HCT116 (cell line): ENCODE results near the gene PDSS2. TPM values are rescaled to one million over a fixed set of nuclear protein-coding genes. Genes with fewer than 3 reads are reported as not detected.
"Not testable (repeated sequence)": the region's sequence is repeated elsewhere in the genome, so short reads cannot be mapped to it uniquely, and the experiment has no call there.

ENCODE experiments used
- ATAC-seq: fragments of 200-7000 bp; cut with Tn5 transposase; 2 replicates; pipeline ENCODE4 v1.9.1; 2020; ENCODE audit warnings: mild to moderate bottlenecking, moderate library complexity
- BruUV-seq: library from RNA; stranded (reverse); fragments of 400-500 nt; replicated peaks from 2 replicates; lab custom pipeline; 2021; lab: Mats Ljungman, UMichigan
- CTCF ChIA-PET: fragments of 300-600 bp; sonication (Branson Sonifier 250); formaldehyde crosslinking; loops from one replicate; lab custom pipeline; 2021; ENCODE audit warnings: antibody characterized with exemption; lab: Charles Lee
- POLR2A ChIA-PET: fragments of 300-600, 350-600 bp; sonication (Branson Sonifier 250); formaldehyde crosslinking; loops from one replicate; lab custom pipeline; 2021; ENCODE audit warnings: antibody characterized with exemption; lab: Charles Lee
- RAD21 ChIA-PET, 2 experiments: fragments of 300-600 bp; sonication (Branson Sonifier 250); formaldehyde crosslinking; loops; one replicate each; lab custom pipeline; 2023; ENCODE audit warnings: low total read pairs in 2 of 2; ENCODE audit not compliant: uncharacterized antibody in 2 of 2, unreplicated experiment in 2 of 2, low non-redundant PET in 1 of 2; lab: Charles Lee
- DNase-seq: peaks from one replicate; pipeline ENCODE4 v3.0.0-alpha.2; 2010; ENCODE audit warnings: low read depth, low spot score
- H2AFZ ChIP-seq: fragments of 200-600 bp; shearing (Covaris generic), sonication (generic); 2 replicates; pipeline ENCODE4 v1.6.1; 2017; ENCODE audit warnings: low read depth, mixed run types, mixed read lengths, antibody characterized with exemption, low read length; ENCODE audit not compliant: poor library complexity, severe bottlenecking
- H3K27ac ChIP-seq: 2 replicates; pipeline ENCODE4 v1.5.1; 2012; ENCODE audit warnings: low read depth, low read length
- H3K27me3 ChIP-seq: fragments of 200-600 bp; sonication (generic); 2 replicates; pipeline ENCODE4 v1.6.1; 2016; ENCODE audit warnings: mixed run types, low read length, mixed read lengths; ENCODE audit not compliant: insufficient read depth
- H3K36me3 ChIP-seq, 2 experiments: fragments of 200-500 bp in 1 of 2; fragments of 200-600 bp in 1 of 2; sonication (Bioruptor generic) in 1 of 2; sonication (generic) in 1 of 2; 2 replicates each; pipeline versions ENCODE4 v1.5.1 to v1.6.1; 2014 to 2016; ENCODE audit warnings: low read length in 2 of 2, inconsistent platforms in 1 of 2, mixed read lengths in 1 of 2, mixed run types in 1 of 2; ENCODE audit not compliant: insufficient read depth in 2 of 2, control insufficient read depth in 1 of 2
- H3K4me1 ChIP-seq, 2 experiments: fragments of 200-600 bp in 1 of 2; sonication (generic) in 1 of 2; 2 replicates each; pipeline versions ENCODE4 v1.5.1 to v1.6.1; 2012 to 2017; ENCODE audit warnings: low read length in 2 of 2, inconsistent platforms in 1 of 2, mild to moderate bottlenecking in 1 of 2, mixed read lengths in 1 of 2, mixed run types in 1 of 2, moderate library complexity in 1 of 2; ENCODE audit not compliant: insufficient read depth in 2 of 2, control insufficient read depth in 1 of 2
- H3K4me2 ChIP-seq: fragments of 200-600 bp; sonication (generic); 2 replicates; pipeline ENCODE4 v1.6.1; 2017; ENCODE audit warnings: mixed run types, low read length, mixed read lengths
- H3K4me3 ChIP-seq, 2 experiments: fragments of 200-600 bp in 1 of 2; sonication (generic) in 1 of 2; replicated peaks in 1 of 2; 2 replicates each; pipeline ENCODE4 v1.5.1; 2011 to 2016; ENCODE audit warnings: low read length in 2 of 2, control low read depth in 1 of 2, low read depth in 1 of 2, mild to moderate bottlenecking in 1 of 2, mixed read lengths in 1 of 2, mixed run types in 1 of 2
- H3K79me2 ChIP-seq: fragments of 200-600 bp; sonication (generic); 2 replicates; pipeline ENCODE4 v1.6.1; 2017; ENCODE audit warnings: mild to moderate bottlenecking, mixed run types, low read length, moderate library complexity, mixed read lengths; ENCODE audit not compliant: insufficient read depth
- H3K9ac ChIP-seq: fragments of 200-600 bp; sonication (generic); 2 replicates; pipeline ENCODE4 v1.6.1; 2016; ENCODE audit warnings: low read length, mixed read lengths
- H3K9me2 ChIP-seq: fragments of 200-600 bp; sonication (generic), shearing (Covaris generic); 2 replicates; pipeline ENCODE4 v1.6.1; 2017; ENCODE audit warnings: mixed run types, mild to moderate bottlenecking, moderate library complexity; ENCODE audit not compliant: insufficient read depth
- H3K9me3 ChIP-seq, 2 experiments: fragments of 200-500 bp in 1 of 2; fragments of 200-600 bp in 1 of 2; sonication (Bioruptor generic) in 1 of 2; sonication (generic) in 1 of 2; 2 replicates each; pipeline ENCODE4 v1.6.1; 2014 to 2017; ENCODE audit warnings: low read length in 2 of 2, mixed read lengths in 2 of 2, inconsistent platforms in 1 of 2, low read depth in 1 of 2, mild to moderate bottlenecking in 1 of 2, mixed run types in 1 of 2, moderate library complexity in 1 of 2; ENCODE audit not compliant: control insufficient read depth in 1 of 2, insufficient read depth in 1 of 2
- H4K20me1 ChIP-seq: fragments of 200-600 bp; sonication (generic), shearing (Covaris generic); 2 replicates; pipeline ENCODE4 v1.6.1; 2017; ENCODE audit warnings: mixed run types, mild to moderate bottlenecking, moderate library complexity; ENCODE audit not compliant: insufficient read depth
- CBX3 ChIP-seq: IDR thresholded peaks from 2 replicates; pipeline ENCODE4 v1.6.1; 2012; ENCODE audit warnings: low read depth
- EZH2phosphoT487 ChIP-seq: fragments of 200-600 bp; IDR thresholded peaks from 2 replicates; pipeline ENCODE4 v1.6.1; 2018; ENCODE audit warnings: antibody characterized with exemption, borderline replicate concordance
- RAD21 ChIP-seq: IDR thresholded peaks from 2 replicates; pipeline ENCODE4 v1.6.1; 2012; ENCODE audit warnings: low read depth, mild to moderate bottlenecking
- TCF7L2 ChIP-seq: IDR thresholded peaks from 2 replicates; pipeline ENCODE4 v1.7.0; 2011; ENCODE audit warnings: borderline replicate concordance, inconsistent platforms; ENCODE audit not compliant: insufficient read depth, insufficient read length; ENCODE audit errors: extremely low read depth
- intact Hi-C: fragments of 100-400 bp; cut with micrococcal nuclease; formaldehyde crosslinking; loops from 2 replicates; pipeline ENCODE4 v1.10.0; 2022
- total RNA-seq: library from RNA; stranded (reverse); gene quantifications from one replicate; pipeline ENCODE4 v1.2.1, GENCODE V29; 2021; ENCODE audit not compliant: unreplicated experiment
- TF ChIP-seq, protein P1 (sequence below): IDR thresholded peaks from 2 replicates; pipeline ENCODE4 v1.6.1; 2012

Gene PDSS2
- total RNA-seq, 1 experiment from 2014 or later, result 12.2 TPM

- H4K20me1 ChIP-seq, DNase-seq, H3K9ac ChIP-seq, RAD21 ChIA-PET, H3K79me2 ChIP-seq, ATAC-seq, H3K36me3 ChIP-seq, H3K4me3 ChIP-seq, intact Hi-C loops, H3K9me3 ChIP-seq, H2AFZ ChIP-seq, H3K27ac ChIP-seq, H3K9me2 ChIP-seq, H3K4me2 ChIP-seq, BruUV-seq, H3K27me3 ChIP-seq, CTCF ChIA-PET, H3K4me1 ChIP-seq, POLR2A ChIA-PET: not testable (repeated sequence)
Measured at GRCh38 chr6:107164299-107164698, 295.1 kb downstream of the PDSS2 start.

DNA sequence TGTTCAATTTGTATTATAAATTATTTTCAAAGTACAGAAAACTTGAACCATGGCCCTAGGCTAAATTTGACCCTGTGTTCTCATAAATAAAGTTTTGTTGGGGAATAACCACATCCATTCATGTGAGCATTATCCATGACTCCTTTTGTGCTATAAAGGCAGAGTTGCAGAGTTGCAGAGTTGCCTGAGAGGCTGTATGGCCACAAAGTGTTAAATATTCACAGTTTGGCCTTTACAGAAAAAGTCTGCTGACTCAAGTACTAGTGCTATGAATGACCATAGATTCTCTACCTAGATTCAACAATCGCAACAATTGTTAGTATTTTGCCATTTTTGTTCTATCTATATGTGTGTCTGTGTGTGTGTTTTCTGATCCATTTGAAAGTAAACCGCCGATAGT lies 297.8 kb downstream of the PDSS2 start:
- Histone ChIP-seq H4K20me1 (no peaks in the 10 kb centered on the region), H3K27me3 (no peaks in the 10 kb centered on the region), H3K27ac (no peak overlapping the region), H3K4me3 (no peak overlapping the region), H3K9me3 (no peaks in the 10 kb centered on the region), H3K36me3 (no peaks in the 10 kb centered on the region), H3K4me1 (no peaks in the 10 kb centered on the region), H3K79me2 (no peaks in the 10 kb centered on the region), H3K9ac (no peak overlapping the region), H2AFZ (no peak overlapping the region), H3K4me2 (no peak overlapping the region), H3K9me2 (no peaks in the 10 kb centered on the region)
- BruUV-seq, result no TSS peak
- POLR2A ChIA-PET, result no interaction called here
- CTCF ChIA-PET, result no interaction called here
- intact Hi-C loops, result no loop called here
- DNase-seq (no peak), ATAC-seq (no peak)
- TF ChIP-seq RAD21, result no peak
- no peak for TF ChIP-seq TCF7L2
- no peak for TF ChIP-seq CBX3
- TF ChIP-seq EZH2phosphoT487, result no peak
- TF ChIP-seq, protein P1, sequence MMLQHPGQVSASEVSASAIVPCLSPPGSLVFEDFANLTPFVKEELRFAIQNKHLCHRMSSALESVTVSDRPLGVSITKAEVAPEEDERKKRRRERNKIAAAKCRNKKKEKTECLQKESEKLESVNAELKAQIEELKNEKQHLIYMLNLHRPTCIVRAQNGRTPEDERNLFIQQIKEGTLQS, result no peak
- RAD21 ChIA-PET, result no interaction called here
